HG03469 (cell line): ENCODE data around the gene KPNA2.
"Not testable (repeated sequence)": the region's sequence is repeated elsewhere in the genome, so short reads cannot be mapped to it uniquely, and the experiment has no call there.

ENCODE experiments used
- ATAC-seq: cut with Tn5 transposase; IDR thresholded peaks from one replicate; pipeline ENCODE4 v1.9.1; 2021; ENCODE audit warnings: mild to moderate bottlenecking, moderate library complexity, moderate number of reproducible peaks; ENCODE audit not compliant: unreplicated experiment

KPNA2 gene

GRCh38 chr17:68054296-68054900, 18.9 kb downstream of the KPNA2 start:
- no peak for ATAC-seq

DNA sequence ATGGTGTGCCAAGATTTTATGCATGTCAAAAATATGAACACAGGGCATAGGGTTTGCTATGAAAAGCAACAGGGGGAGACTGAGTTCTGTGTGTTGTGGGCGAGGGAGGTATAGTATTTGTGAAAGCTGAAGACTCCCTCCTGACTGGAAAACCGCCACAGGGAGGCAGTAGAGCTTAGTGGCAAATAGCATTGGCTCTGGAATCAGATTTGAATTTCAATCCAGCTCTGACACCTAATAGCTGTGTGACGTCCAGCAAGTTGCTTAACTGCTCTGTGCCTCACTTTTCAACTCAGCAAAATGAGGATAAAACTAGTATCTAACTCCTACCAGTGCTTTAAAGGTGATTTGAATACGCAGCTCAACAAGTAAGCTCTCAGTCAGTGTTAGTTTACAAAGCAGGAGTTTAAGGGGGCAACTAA, 22.0 kb downstream of the KPNA2 start:
- no peak for ATAC-seq

GRCh38 chr17:68060336-68060735, 24.8 kb downstream of the KPNA2 start:
- no peak for ATAC-seq

- ATAC-seq = peak; percentile 42
Measured at GRCh38 chr17:68061512-68062313, 26.2 kb downstream of the KPNA2 start.

DNA sequence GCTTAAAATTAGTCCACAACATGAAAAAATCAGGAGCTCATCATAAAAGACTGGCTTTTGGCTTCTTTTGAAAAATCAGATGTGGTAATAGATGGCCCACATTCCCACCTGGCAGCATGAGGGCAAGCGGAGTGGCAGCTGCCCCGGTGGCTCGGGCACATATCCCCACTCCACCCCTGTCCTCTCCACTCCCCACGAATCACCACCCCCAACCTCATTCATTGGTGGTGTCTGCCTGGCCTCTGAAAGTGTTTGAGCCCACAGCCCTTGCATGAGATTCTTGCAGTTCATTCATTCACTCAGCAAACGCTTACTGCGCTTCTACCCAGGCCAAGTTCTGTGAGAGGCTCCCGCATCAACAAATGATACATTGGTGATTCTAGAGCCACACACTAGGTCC, 29.8 kb downstream of the KPNA2 start:
- not testable (repeated sequence) for ATAC-seq

DNA sequence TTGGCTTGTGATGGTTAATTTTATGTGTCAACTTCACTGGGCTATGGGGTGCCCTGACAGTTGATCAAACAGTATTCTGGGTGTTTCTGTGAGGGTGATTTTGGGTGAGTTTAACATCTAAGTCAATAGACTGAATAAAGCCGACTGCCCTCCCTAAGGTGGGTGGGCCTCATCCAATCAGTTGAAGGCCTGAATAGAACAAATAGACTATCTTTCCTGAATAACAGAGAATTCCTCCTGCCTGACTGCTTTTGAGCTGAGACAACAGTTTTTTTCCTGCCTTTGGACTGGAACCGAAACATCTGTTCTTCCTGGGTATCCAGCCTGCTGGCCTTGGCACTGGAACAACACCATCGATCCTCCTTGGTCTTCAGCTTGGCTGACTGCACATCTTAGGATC, 33.0 kb downstream of the KPNA2 start:
- ATAC-seq = not testable (repeated sequence)

GRCh38 chr17:68070582-68071444, 35.3 kb downstream of the KPNA2 start:
- not testable (repeated sequence) for ATAC-seq

DNA sequence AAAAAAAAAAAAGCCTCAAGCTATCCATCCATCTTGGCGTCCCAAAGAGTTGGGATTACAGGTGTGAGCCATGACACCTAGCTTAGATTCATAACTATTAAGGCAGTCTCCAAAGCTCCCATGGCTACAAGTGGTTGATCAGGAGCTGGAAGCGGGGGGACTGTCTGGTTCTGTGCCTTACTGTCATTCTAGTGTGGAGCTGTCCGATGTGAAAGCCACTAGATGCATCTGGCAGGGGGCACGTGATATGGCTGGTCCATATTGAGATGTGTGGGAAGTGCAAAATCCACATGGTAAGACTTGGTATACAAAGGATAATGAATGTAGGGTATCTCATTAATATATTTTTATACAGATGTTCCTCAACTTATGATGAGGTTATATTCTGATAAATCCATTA, 38.7 kb downstream of the KPNA2 start:
- ATAC-seq = no peak

GRCh38 chr17:68075953-68076607, 40.5 kb downstream of the KPNA2 start:
- ATAC-seq = not testable (repeated sequence)

GRCh38 chr17:68077498-68077897, 42.0 kb downstream of the KPNA2 start:
- ATAC-seq = not testable (repeated sequence)

- no peak for ATAC-seq
Measured at GRCh38 chr17:68080411-68081150, 45.0 kb downstream of the KPNA2 start.

DNA sequence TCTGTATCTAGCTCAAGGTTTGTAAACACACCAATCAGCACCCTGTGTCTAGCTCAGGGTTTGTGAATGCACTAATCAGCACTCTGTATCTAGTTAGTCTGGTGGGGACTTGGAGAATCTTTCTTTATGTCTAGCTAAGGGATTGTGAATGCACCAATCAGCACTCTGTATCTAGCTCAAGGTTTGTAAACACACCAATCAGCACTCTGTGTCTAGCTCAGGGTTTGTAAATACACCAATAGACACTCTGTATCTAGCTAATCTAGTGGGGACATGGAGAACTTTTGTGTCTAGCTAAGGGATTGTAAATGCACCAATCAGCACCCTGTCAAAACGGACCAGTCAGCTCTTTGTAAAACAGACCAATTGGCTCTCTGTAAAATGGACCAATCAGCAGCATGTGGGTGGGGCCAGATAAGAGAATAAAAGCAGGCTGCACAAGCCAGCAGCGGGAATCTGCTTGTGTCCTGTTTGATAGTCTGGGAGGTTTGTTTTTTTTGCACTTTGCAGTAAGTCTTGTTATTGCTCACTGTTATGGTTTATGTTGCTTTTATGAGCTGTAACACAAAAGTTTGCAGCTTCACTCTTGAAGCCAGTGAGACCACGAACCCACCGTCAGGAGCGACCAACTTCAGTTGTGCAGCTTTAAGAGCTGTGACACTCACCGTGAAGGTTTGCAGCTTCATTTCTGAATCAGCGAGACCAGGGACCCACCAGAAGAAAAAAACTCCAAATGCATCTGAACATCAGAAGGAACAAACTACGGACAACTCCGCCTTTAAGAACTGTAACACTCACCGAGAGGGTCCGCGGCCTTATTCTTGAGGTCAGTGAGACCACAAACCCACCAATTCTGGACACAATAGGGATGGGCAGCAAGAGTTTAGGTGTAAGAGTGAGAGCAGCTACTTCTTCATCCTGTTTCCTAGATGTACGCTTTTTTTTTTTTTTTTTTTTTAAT, 46.0 kb downstream of the KPNA2 start:
- ATAC-seq = not testable (repeated sequence)

DNA sequence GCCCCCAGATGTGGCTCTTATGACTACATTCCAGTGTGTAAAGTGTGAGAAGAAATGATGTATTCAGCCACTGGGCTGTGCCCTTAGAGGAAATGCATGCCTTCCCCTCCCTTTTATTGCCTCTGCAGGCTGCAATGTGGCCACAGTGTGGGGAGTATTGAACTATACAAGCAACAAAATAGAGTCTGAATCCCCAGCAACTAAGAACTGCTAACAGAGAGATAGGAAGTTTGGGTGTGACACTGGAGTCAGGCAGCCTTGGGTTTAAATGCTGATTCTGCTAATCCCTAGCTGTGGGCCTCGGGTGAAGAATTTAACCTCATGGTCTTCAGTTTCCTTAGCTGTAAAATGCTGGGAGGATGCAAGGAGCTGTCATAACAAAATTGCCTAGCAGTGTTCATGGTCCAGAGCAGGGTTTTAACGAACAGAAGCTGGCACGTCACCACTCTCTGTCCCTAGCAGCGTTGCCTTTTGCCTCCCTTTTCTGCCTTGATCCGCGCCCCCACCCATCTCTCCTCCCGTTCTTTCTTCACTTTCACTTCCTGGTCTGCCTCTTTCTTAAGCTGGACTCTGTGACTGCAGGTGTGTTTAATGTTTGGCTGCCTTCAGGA, 50.3 kb downstream of the KPNA2 start:
- no peak for ATAC-seq

- ATAC-seq = not testable (repeated sequence)
Measured at GRCh38 chr17:68086666-68087065, 51.1 kb downstream of the KPNA2 start.

DNA sequence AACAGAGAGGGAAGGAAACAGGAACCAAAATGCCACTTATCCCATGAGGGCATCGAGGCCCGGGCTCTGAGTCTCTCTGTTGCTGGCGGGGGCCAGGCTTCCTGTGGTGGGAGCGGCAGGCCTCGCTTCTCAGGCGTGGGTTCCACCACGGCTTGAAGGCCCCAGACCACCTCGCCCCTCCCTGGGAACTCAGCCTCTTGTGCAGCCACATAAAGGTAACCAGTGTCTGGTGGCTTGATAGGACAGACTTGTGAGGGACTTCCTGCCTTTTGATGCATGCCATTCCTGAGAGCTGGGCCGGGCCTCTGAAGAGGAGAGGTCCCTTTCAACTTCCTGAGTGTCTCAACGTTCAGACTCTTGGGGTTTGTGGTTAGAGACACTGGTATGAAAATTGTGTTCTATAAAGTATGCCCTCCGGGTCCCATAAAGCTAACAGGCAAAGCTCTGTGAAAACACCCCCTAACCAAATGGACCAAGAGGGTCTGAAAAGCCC, 51.6 kb downstream of the KPNA2 start:
- peak; percentile 51 for ATAC-seq

GRCh38 chr17:68087851-68088250, 52.3 kb downstream of the KPNA2 start:
- ATAC-seq = no peak

GRCh38 chr17:68089881-68090280, 54.3 kb downstream of the KPNA2 start:
- ATAC-seq = no peak

DNA sequence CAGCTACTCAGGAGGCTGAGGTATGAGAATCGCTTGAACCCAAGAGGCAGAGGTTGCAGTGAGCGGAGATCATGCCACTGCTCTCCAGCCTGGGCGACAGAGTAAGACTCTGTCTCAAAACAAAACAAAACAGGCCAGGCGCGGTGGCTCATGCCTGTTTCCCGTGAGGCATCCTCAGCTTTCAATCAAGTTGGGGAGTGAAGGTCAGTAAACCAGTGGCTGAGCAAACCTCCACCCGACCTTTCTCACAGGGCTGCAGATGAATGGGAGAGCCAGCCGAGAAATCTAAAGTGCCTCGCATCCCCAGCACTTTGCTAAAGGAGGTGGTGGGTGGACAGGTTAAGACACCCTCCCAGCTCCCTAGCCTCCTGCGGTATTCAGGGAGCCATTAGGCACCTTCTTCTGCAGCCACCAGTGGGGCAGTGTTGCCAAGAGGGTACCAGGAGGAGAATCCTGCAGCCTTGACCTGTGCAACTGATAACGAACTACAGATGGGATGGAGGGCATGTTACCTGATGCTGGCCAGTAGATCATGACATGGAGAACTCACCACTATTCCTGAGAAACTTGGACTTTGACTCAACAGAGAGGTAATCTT, 59.0 kb downstream of the KPNA2 start:
- ATAC-seq = no peak
